B cell (primary cell): Measurements from ENCODE around the gene NDEL1.

Experiments used
- CTCF ChIP-seq: fragments of 200-600 bp; IDR thresholded peaks from one replicate; pipeline ENCODE4 v1.8.0; 2022; ENCODE audit warnings: antibody characterized with exemption, mild to moderate bottlenecking
- EZH2 ChIP-seq: IDR thresholded peaks from 2 replicates; pipeline ENCODE4 v1.6.1; 2012; ENCODE audit warnings: borderline replicate concordance, low read depth, mild to moderate bottlenecking, moderate library complexity, low read length; ENCODE audit not compliant: insufficient read depth, poor library complexity, severe bottlenecking

- no peak for TF ChIP-seq CTCF
- no peak for TF ChIP-seq EZH2
Measured at GRCh38 chr17:8474826-8475225, 39.1 kb downstream of the NDEL1 start.
